GM21576 (cell line): ENCODE data around the gene SLITRK6.
"Not testable (repeated sequence)": the region's sequence is repeated elsewhere in the genome, so short reads cannot be mapped to it uniquely, and the experiment has no call there.

ENCODE experiments used
- ATAC-seq: cut with Tn5 transposase; IDR thresholded peaks from one replicate; pipeline ENCODE4 v1.9.1; 2021; ENCODE audit warnings: mild to moderate bottlenecking, moderate library complexity; ENCODE audit not compliant: unreplicated experiment

SLITRK6 gene

GRCh38 chr13:85799097-85799582 is at the start of gene SLITRK6:
Gene SLITRK6, minus strand, starts transcription at chr13:85799419. Its CDS starts 2,911 bp downstream, at chr13:85796508.
- ATAC-seq, result no peak

- ATAC-seq, result no peak
These were observed 47.8 kb upstream of the SLITRK6 start for GRCh38 chr13:85847012-85847411.

GRCh38 chr13:85841427-85841826 is 42.2 kb upstream of the SLITRK6 start:
- ATAC-seq, result no peak

GRCh38 chr13:85833921-85834320 is 34.7 kb upstream of the SLITRK6 start:
- ATAC-seq, result no peak

- no peak for ATAC-seq
These were observed 29.0 kb upstream of the SLITRK6 start for GRCh38 chr13:85828094-85828684.

GRCh38 chr13:85825454-85825853 is 26.2 kb upstream of the SLITRK6 start:
- ATAC-seq, result no peak

- ATAC-seq, result no peak
These were observed 24.6 kb upstream of the SLITRK6 start for GRCh38 chr13:85823832-85824231.

GRCh38 chr13:85819513-85819912 is 20.3 kb upstream of the SLITRK6 start:
- no peak for ATAC-seq

- no peak for ATAC-seq
These were observed 17.2 kb upstream of the SLITRK6 start for GRCh38 chr13:85816413-85816812.

GRCh38 chr13:85812282-85812681 is 13.1 kb upstream of the SLITRK6 start:
- ATAC-seq, result no peak

- ATAC-seq, result no peak
These were observed 9.6 kb upstream of the SLITRK6 start for GRCh38 chr13:85808811-85809210.

GRCh38 chr13:85806553-85807175 is 7.4 kb upstream of the SLITRK6 start:
- ATAC-seq, result peak; percentile 87

- ATAC-seq, result no peak
These were observed 663 bp downstream of the SLITRK6 start for GRCh38 chr13:85798556-85798955.

GRCh38 chr13:85797311-85797710 is 1.9 kb downstream of the SLITRK6 start:
- ATAC-seq, result no peak

GRCh38 chr13:85785205-85785604 is 14.0 kb downstream of the SLITRK6 start:
- ATAC-seq, result no peak

- ATAC-seq, result no peak
These were observed 26.9 kb downstream of the SLITRK6 start for GRCh38 chr13:85772367-85772766.

GRCh38 chr13:85771856-85772255 is 27.4 kb downstream of the SLITRK6 start:
- ATAC-seq, result no peak

GRCh38 chr13:85768946-85769345 is 30.3 kb downstream of the SLITRK6 start:
- no peak for ATAC-seq

GRCh38 chr13:85755123-85755522 is 44.1 kb downstream of the SLITRK6 start:
- no peak for ATAC-seq

- ATAC-seq, result not testable (repeated sequence)
These were observed 55.9 kb downstream of the SLITRK6 start for GRCh38 chr13:85743201-85743770.
